CD4-positive, alpha-beta T cell (primary cell): ENCODE results near the gene ATP6AP2. TPM values are rescaled to one million over a fixed set of nuclear protein-coding genes. Genes with fewer than 3 reads are reported as not detected.
A peak's percentile ranks its signal among the peaks of the same experiment; 100 is the strongest.
"Not testable (repeated sequence)": the region's sequence is repeated elsewhere in the genome, so short reads cannot be mapped to it uniquely, and the experiment has no call there.

Experiments
- ATAC-seq: fragments of 200-7000 bp; cut with Tn5 transposase; one replicate; pipeline ENCODE4 v1.10.0; 2022; ENCODE audit warnings: mild to moderate bottlenecking; ENCODE audit not compliant: poor library complexity
- CTCF ChIA-PET: fragments of 350-600 bp; sonication (Branson Sonifier 250); formaldehyde crosslinking; loops from one replicate; lab custom pipeline; 2021; ENCODE audit warnings: antibody characterized with exemption, inconsistent platforms; lab: Charles Lee
- POLR2A ChIA-PET: fragments of 350-600 bp; sonication (Branson Sonifier 250); formaldehyde crosslinking; loops from one replicate; lab custom pipeline; 2021; ENCODE audit warnings: antibody characterized with exemption, inconsistent platforms; lab: Charles Lee
- DNase-seq, 14 experiments: peaks; one replicate each; pipeline ENCODE4 v3.0.0-alpha.2; 2013 to 2020; ENCODE audit warnings: mixed read lengths in 2 of 14
- H3K27ac ChIP-seq, 2 donors: one replicate each; pipeline versions ENCODE4 v1.5.1 to v1.7.0; 2013; ENCODE audit warnings: low read length in 2 of 2, low read depth in 1 of 2, mild to moderate bottlenecking in 1 of 2
- H3K27me3 ChIP-seq, 2 experiments: 1 replicate in 1 of 2; 2 replicates in 1 of 2; pipeline versions ENCODE4 v1.6.1 to v1.7.0; 2013; ENCODE audit warnings: low read length in 2 of 2, control low read depth in 1 of 2, mild to moderate bottlenecking in 1 of 2, moderate library complexity in 1 of 2; ENCODE audit not compliant: insufficient read depth in 2 of 2, control insufficient read depth in 1 of 2
- H3K36me3 ChIP-seq: one replicate; pipeline ENCODE4 v1.6.1; 2013; ENCODE audit warnings: low read length, control low read depth; ENCODE audit not compliant: insufficient read depth
- H3K4me1 ChIP-seq: one replicate; pipeline ENCODE4 v1.6.1; 2013; ENCODE audit warnings: low read length, control low read depth; ENCODE audit not compliant: insufficient read depth
- H3K4me3 ChIP-seq: one replicate; pipeline ENCODE4 v1.5.1; 2013; ENCODE audit warnings: mild to moderate bottlenecking, low read length, moderate library complexity
- H3K9me3 ChIP-seq, 2 experiments: 1 replicate in 1 of 2; 2 replicates in 1 of 2; pipeline versions ENCODE4 v1.6.1 to v1.7.0; 2013; ENCODE audit warnings: low read length in 2 of 2, mild to moderate bottlenecking in 2 of 2, control low read depth in 1 of 2, moderate library complexity in 1 of 2; ENCODE audit not compliant: control insufficient read depth in 1 of 2, insufficient read depth in 1 of 2
- H3K27ac Mint-ChIP-seq: one replicate; pipeline ENCODE4 v1.8.0; 2020; ENCODE audit warnings: mixed read lengths
- H3K27me3 Mint-ChIP-seq: one replicate; pipeline ENCODE4 v1.8.0; 2021; ENCODE audit warnings: mixed read lengths
- H3K36me3 Mint-ChIP-seq: one replicate; pipeline ENCODE4 v1.8.0; 2021; ENCODE audit warnings: low read depth, mixed read lengths
- H3K4me1 Mint-ChIP-seq: one replicate; pipeline ENCODE4 v1.8.0; 2021; ENCODE audit warnings: low read depth, mixed read lengths
- H3K4me3 Mint-ChIP-seq: one replicate; pipeline ENCODE4 v1.8.0; 2020; ENCODE audit warnings: mild to moderate bottlenecking, mixed read lengths
- H3K9me3 Mint-ChIP-seq: one replicate; pipeline ENCODE4 v1.8.0; 2020; ENCODE audit warnings: mixed read lengths
- intact Hi-C, 2 experiments: fragments of 100-400 bp; cut with DNase I in 1 of 2; cut with micrococcal nuclease in 1 of 2; formaldehyde crosslinking; loops; one replicate each; pipeline versions ENCODE4 v1.15.1 to v1.9.0; 2023 to 2025; cut with DNase I, micrococcal nuclease
- total RNA-seq, 174 experiments: library from RNA in 2 of 174; stranded (reverse) in 2 of 174; gene quantifications; one replicate each; pipeline ENCODE4 v1.2.3 and lab custom pipeline; 2021 to 2026
- TF ChIP-seq, protein P1 (sequence below): fragments of 200-600 bp; IDR thresholded peaks from one replicate; pipeline ENCODE4 v1.8.0; 2022; ENCODE audit warnings: antibody characterized with exemption, mild to moderate bottlenecking

Gene ATP6AP2
- total RNA-seq, 2 experiments from 2014 or later: 73.8 to 78.7 TPM

DNA sequence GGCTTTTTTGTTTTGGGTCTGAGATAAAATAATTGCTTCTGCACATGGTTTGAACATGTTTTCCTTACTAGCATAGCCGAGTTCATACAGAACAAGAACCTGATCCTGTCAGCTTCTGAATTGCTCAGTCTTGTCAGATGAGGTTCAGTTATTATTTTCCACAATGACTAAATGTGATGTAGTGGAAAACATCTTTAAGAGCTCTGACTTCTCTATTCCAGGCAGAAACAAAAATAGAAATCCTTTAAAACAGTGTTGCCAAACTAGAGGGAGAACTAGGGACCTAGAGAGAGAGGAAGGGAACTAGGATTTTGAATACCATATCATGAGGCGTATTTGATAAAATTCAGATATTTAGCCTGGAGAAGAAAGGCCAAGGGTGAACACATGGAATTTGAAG is 2.0 kb downstream of the ATP6AP2 start:
- Histone ChIP-seq H3K4me3 (no peak overlapping the region), H3K4me1 (peaks cover 21% of the 10 kb centered on the region), H3K27ac (no peak overlapping the region), H3K9me3 (no peaks in the 10 kb centered on the region), H3K36me3 (no peaks in the 10 kb centered on the region), H3K27me3 (no peaks in the 10 kb centered on the region)
- Mint-ChIP-seq H3K9me3 (no peaks in the 10 kb centered on the region), H3K4me1 (peaks cover 47% of the 10 kb centered on the region), H3K36me3 (no peaks in the 10 kb centered on the region), H3K27me3 (no peaks in the 10 kb centered on the region), H3K27ac (no peak overlapping the region), H3K4me3 (peak overlapping the region; percentile 42)
- DNase-seq: no peak
- ATAC-seq: no peak
- ChIA-PET POLR2A (no interaction called here), CTCF (no interaction called here)
- intact Hi-C loops: loop anchor here (2.0 to 10.0 kb wide), 3 partner anchors 62 to 154 kb away; partner anchors contain the start of genes CXorf38 (in 1 of the 2) and MED14 (in 1 of the 2)
- TF ChIP-seq, protein P1, sequence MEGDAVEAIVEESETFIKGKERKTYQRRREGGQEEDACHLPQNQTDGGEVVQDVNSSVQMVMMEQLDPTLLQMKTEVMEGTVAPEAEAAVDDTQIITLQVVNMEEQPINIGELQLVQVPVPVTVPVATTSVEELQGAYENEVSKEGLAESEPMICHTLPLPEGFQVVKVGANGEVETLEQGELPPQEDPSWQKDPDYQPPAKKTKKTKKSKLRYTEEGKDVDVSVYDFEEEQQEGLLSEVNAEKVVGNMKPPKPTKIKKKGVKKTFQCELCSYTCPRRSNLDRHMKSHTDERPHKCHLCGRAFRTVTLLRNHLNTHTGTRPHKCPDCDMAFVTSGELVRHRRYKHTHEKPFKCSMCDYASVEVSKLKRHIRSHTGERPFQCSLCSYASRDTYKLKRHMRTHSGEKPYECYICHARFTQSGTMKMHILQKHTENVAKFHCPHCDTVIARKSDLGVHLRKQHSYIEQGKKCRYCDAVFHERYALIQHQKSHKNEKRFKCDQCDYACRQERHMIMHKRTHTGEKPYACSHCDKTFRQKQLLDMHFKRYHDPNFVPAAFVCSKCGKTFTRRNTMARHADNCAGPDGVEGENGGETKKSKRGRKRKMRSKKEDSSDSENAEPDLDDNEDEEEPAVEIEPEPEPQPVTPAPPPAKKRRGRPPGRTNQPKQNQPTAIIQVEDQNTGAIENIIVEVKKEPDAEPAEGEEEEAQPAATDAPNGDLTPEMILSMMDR: no peak

DNA sequence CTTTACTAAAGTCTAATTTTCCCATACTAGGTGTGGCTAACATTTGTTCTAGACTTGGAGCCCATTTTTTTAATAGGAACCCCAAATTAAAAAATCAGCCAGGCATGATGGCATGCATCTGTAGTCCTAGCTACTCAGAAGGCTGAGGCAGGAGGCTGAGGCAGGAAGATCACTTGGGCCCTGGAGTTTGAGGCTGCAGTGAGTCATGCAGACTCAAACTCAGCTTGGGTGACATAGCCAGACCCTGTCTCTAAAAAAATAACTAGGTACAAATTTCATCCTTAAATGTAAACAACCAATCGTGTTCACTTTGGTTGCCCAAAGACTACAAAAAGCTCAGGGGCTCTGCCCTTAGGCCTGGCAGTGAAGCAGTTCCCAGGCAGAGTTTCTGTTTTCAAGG is 6.9 kb downstream of the ATP6AP2 start:
- H3K4me3 ChIP-seq, H3K9me3 ChIP-seq, H3K27me3 ChIP-seq, CTCF ChIA-PET, H3K9me3 Mint-ChIP-seq, H3K4me3 Mint-ChIP-seq, H3K27ac Mint-ChIP-seq, H3K27ac ChIP-seq, H3K27me3 Mint-ChIP-seq, POLR2A ChIA-PET, DNase-seq: not testable (repeated sequence)
- Histone ChIP-seq H3K4me1 (peaks cover 24% of the 10 kb centered on the region), H3K36me3 (peaks cover 20% of the 10 kb centered on the region)
- H3K36me3 Mint-ChIP-seq: peaks cover 26% of the 10 kb centered on the region
- intact Hi-C loops: loop anchor here in 1 of 2 experiments (5.0 to 10.0 kb wide), 2 partner anchors 45 to 57 kb away; partner anchors contain the start of gene CXorf38
- ATAC-seq: peak; percentile 21
- H3K4me1 Mint-ChIP-seq: peaks cover 59% of the 10 kb centered on the region

DNA sequence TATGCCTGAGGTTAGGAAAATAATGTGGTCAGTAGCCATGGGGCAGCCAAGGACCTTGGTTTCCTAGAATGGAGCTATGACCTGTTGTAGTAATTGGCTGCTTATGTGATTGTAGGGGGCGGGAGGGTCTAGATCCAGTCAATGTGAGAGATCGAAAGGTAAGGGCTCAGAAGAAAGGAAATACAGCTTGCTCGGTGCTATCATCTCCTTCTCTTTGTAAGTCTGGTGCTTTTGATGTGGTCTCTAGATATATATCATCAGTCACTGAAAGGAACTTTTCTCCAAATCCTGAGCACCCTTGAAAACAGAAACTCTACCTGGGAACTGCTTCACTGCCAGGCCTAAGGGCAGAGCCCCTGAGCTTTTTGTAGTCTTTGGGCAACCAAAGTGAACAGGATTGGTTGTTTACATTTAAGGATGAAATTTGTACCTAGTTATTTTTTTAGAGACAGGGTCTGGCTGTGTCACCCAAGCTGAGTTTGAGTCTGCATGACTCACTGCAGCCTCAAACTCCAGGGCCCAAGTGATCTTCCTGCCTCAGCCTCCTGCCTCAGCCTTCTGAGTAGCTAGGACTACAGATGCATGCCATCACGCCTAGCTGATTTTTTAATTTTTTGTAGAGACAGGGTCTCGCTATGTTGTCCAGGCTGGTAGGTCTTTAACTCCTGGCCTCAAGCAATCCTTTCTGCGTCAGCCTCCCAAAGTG is 9.0 kb downstream of the ATP6AP2 start:
- not testable (repeated sequence) for H3K27me3 ChIP-seq, H3K27me3 Mint-ChIP-seq, H3K4me3 ChIP-seq, H3K27ac ChIP-seq, H3K9me3 ChIP-seq, H3K9me3 Mint-ChIP-seq
- peaks cover 34% of the 10 kb centered on the region for H3K36me3 Mint-ChIP-seq
- ATAC-seq: peak; percentile 94
- peak in 4 of 14 experiments; percentile 29 to 66 (median 62) for DNase-seq
- peak overlapping the region; percentile 40 for H3K4me3 Mint-ChIP-seq
- H3K27ac Mint-ChIP-seq: peak overlapping the region; percentile 72
- intact Hi-C loops: loop anchor here in 1 of 2 experiments (5.0 to 10.0 kb wide), 2 partner anchors 47 to 55 kb away; partner anchors contain the start of gene CXorf38
- H3K36me3 ChIP-seq: peaks cover 20% of the 10 kb centered on the region
- H3K4me1 Mint-ChIP-seq: peaks cover 52% of the 10 kb centered on the region
- H3K4me1 ChIP-seq: peaks cover 20% of the 10 kb centered on the region
- ChIA-PET POLR2A (interaction anchor here (0.6 to 1.7 kb wide), 6 partner anchors 9 to 1656 kb away, joined by 3 to 12 read pairs (median 3); partner anchors contain the start of gene ATP6AP2), CTCF (interaction anchor here (0.7 to 1.6 kb wide), 3 partner anchors 46 to 145 kb away, joined by 3 to 7 read pairs (median 5); no protein-coding TSS in a partner anchor)

DNA sequence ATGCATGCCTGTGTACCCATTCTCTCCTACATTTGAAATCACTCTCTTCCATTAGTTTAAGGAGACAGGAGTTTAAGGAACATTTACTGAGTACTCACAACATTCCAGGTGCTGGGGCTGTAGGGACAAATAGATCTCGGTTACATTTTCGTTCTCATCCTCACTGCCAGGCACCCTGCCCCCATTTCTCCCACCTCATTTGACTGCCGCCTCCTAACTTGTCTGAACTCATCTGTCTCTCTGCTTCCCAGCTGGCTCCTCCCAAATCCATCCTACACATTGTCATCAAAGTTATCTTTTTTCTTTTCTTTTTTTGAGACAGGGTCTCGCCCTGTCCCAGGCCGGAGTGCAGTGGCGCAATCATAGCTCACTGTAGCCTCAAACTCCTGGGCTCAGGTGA is 22.7 kb downstream of the ATP6AP2 start:
- Histone ChIP-seq H3K4me1 (no peaks in the 10 kb centered on the region), H3K27me3 (no peaks in the 10 kb centered on the region), H3K9me3 (no peaks in the 10 kb centered on the region), H3K27ac (no peak overlapping the region), H3K36me3 (peaks cover 41% of the 10 kb centered on the region), H3K4me3 (no peak overlapping the region)
- Mint-ChIP-seq H3K9me3 (no peaks in the 10 kb centered on the region), H3K4me3 (no peak overlapping the region), H3K27me3 (no peaks in the 10 kb centered on the region), H3K4me1 (no peaks in the 10 kb centered on the region), H3K27ac (no peak overlapping the region), H3K36me3 (peaks cover 52% of the 10 kb centered on the region)
- ChIA-PET CTCF (interaction anchor here (0.7 kb wide), 1 partner anchor 11 kb away, joined by 4 read pairs; no protein-coding TSS in a partner anchor), POLR2A (no interaction called here)
- DNase-seq (no peak), ATAC-seq (no peak)
- TF ChIP-seq, protein P1: no peak
- intact Hi-C loops: no loop called here
